Duodenal mucosa (tissue), 2 donors: ENCODE measurements around the gene WWOX.

ENCODE experiments used
- H3K27ac ChIP-seq: one replicate; pipeline ENCODE4 v1.7.0; 2013; ENCODE audit warnings: low read depth, low read length
- H3K27me3 ChIP-seq, 2 donors: one replicate each; pipeline ENCODE4 v1.7.0; 2013; ENCODE audit warnings: low read length in 2 of 2, control low read depth in 1 of 2; ENCODE audit not compliant: insufficient read depth in 2 of 2, control insufficient read depth in 1 of 2
- H3K36me3 ChIP-seq, 2 donors: one replicate each; pipeline ENCODE4 v1.7.0; 2013; ENCODE audit warnings: low read length in 2 of 2, control low read depth in 1 of 2; ENCODE audit not compliant: insufficient read depth in 2 of 2, control insufficient read depth in 1 of 2
- H3K4me1 ChIP-seq, 2 donors: one replicate each; pipeline ENCODE4 v1.7.0; 2013; ENCODE audit warnings: low read length in 2 of 2, control low read depth in 1 of 2; ENCODE audit not compliant: insufficient read depth in 2 of 2, control insufficient read depth in 1 of 2
- H3K4me3 ChIP-seq, 2 donors: one replicate each; pipeline ENCODE4 v1.7.0; 2013; ENCODE audit warnings: low read length in 2 of 2, low read depth in 1 of 2
- H3K9ac ChIP-seq, 2 donors: one replicate each; pipeline ENCODE4 v1.7.0; 2013; ENCODE audit warnings: low read length in 2 of 2, low read depth in 1 of 2
- H3K9me3 ChIP-seq, 2 donors: one replicate each; pipeline ENCODE4 v1.7.0; 2013; ENCODE audit warnings: low read length in 2 of 2, control low read depth in 1 of 2; ENCODE audit not compliant: control insufficient read depth in 1 of 2

Gene WWOX

DNA sequence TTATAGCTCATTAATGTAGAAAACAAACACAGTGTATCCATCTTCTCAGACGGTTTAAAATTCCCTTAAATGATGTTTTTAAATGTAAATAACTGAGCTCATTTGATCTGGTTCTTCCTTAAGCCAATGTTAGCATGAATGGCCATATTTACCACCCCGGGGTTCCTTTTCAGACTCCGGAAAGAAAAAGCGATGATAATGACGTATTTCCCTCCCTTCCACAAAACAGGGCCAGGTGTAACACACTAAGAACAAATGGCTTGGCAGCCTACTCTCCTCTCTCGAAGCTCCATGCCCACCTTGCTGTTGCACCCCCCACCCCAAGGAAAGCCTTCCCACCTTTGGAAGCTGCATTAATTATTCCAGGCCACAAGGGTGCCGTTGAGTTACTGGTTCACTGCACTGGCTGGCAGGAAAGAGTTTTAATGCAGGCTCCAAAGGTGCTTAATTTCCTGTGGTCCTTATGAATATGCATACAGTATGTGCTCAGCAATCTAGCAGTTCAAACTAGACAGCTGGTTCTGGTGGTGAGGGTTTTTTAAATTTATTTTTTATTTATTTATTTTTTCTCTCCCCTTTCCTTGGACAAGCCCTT is 378.9 kb downstream of the WWOX start:
- no peak overlapping the region for H3K9ac ChIP-seq
- H3K9me3 ChIP-seq, result no peaks in the 10 kb centered on the region
- no peak overlapping the region for H3K4me3 ChIP-seq
- H3K27ac ChIP-seq, result no peak overlapping the region
- no peaks in the 10 kb centered on the region for H3K27me3 ChIP-seq
- H3K36me3 ChIP-seq, result no peaks in the 10 kb centered on the region
- no peaks in the 10 kb centered on the region for H3K4me1 ChIP-seq

- Histone ChIP-seq H3K9me3 (no peaks in the 10 kb centered on the region), H3K27ac (no peak overlapping the region), H3K4me3 (no peak overlapping the region), H3K36me3 (no peaks in the 10 kb centered on the region), H3K27me3 (no peaks in the 10 kb centered on the region), H3K4me1 (peaks cover 0 to 4% of the 10 kb centered on the region in 2 donors), H3K9ac (no peak overlapping the region)
These were observed 380.3 kb downstream of the WWOX start for GRCh38 chr16:78479723-78480122.

GRCh38 chr16:78480588-78480987 is 381.1 kb downstream of the WWOX start:
- Histone ChIP-seq H3K36me3 (no peaks in the 10 kb centered on the region), H3K4me1 (peaks cover 0 to 4% of the 10 kb centered on the region in 2 donors), H3K9me3 (no peaks in the 10 kb centered on the region)

GRCh38 chr16:78483124-78483992 is 383.9 kb downstream of the WWOX start:
- no peak overlapping the region for H3K9ac ChIP-seq

More at GRCh38 chr16:78480588-78480987, 381.1 kb downstream of the WWOX start:
- no peak overlapping the region for H3K27ac ChIP-seq
- H3K9ac ChIP-seq, result no peak overlapping the region
- H3K4me3 ChIP-seq, result no peak overlapping the region
- no peaks in the 10 kb centered on the region for H3K27me3 ChIP-seq

DNA sequence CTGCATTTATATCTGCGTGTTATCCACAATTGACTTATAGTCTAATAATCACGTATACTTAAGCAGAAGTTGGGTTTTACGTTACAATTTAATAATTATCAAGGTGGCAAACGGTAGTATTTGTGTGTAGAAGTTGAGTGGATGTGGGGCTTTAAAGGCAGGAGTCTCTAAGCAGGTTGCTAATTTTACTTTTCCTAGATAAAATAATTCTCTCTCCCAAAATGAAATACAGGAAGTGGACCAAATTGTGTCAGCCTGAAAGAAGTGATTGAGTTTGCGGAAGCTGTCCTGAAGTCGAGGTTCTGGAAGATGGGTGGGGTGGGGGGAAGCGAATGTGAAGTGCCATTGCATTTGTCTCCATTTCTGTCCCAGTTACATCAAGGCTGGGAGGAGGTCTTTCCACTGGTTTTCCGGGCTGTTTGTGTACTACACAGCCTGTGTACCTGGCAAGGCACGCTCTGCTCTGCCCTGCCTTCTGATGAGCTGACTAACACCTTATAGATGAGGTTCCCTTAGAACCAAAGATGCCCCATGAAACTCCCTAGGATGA is 385.1 kb downstream of the WWOX start:
- Histone ChIP-seq H3K27me3 (no peaks in the 10 kb centered on the region), H3K4me1 (peaks cover 0 to 4% of the 10 kb centered on the region in 2 donors), H3K36me3 (no peaks in the 10 kb centered on the region), H3K9me3 (no peaks in the 10 kb centered on the region), H3K27ac (no peak overlapping the region), H3K4me3 (no peak overlapping the region), H3K9ac (no peak overlapping the region)

More at GRCh38 chr16:78483124-78483992, 383.9 kb downstream of the WWOX start:
- H3K4me3 ChIP-seq, result no peak overlapping the region
- peaks cover 0 to 4% of the 10 kb centered on the region in 2 donors for H3K4me1 ChIP-seq
- no peaks in the 10 kb centered on the region for H3K27me3 ChIP-seq
- H3K9me3 ChIP-seq, result no peaks in the 10 kb centered on the region
- no peaks in the 10 kb centered on the region for H3K36me3 ChIP-seq
- no peak overlapping the region for H3K27ac ChIP-seq

DNA sequence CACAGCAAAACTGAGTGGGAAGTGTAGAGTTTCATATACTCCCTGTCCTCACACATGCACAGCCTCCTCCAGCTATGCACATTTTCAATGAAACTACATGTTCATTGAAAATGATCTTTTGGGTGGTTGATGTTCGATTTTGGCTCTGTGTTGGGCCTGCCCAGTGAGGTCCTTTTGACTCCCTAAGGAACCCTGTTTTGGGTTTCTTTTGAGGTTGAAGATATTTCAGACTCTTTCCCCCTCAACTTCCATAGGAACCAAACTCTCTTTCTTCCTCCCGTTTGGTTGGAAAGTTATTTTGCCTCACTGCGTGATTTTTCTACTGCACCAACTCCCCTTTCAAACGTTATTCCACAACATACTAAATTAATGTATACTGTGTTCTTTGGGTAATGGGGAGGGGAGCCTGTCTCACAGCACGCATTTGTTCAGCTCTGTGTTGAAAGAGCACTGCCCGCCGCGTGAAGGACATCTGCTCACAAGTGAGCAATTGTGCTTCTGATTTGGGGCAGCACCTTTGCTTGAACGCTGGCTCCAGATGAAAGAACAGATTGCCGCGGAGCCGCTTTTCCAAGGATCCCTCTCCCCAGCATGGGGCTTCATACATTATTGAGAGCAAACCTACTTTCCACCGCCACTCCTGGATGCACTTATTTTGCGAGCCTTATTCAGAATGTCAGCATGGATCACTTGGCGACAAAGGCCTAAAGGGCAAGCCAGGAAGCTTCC is 385.9 kb downstream of the WWOX start:
- Histone ChIP-seq H3K4me1 (peaks cover 0 to 4% of the 10 kb centered on the region in 2 donors), H3K9me3 (no peaks in the 10 kb centered on the region), H3K36me3 (no peaks in the 10 kb centered on the region), H3K27me3 (no peaks in the 10 kb centered on the region), H3K4me3 (no peak overlapping the region), H3K27ac (no peak overlapping the region), H3K9ac (no peak overlapping the region)

DNA sequence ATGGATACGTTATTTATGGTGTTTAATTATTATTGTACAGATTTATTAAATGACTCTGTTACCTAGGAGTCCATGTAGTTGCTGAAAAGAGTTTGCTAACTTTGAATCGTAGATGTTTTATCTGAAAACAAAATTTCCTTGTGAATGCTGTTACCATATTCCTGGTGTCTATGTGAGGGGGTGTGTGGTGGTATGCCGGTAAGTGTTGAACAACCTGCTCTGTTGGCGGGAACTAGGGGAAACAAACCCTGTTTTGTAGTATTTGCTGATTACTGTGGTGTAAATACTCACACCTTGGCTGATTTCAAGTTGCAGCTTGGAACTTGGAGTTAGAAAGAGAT is 386.4 kb downstream of the WWOX start:
- H3K27me3 ChIP-seq, result no peaks in the 10 kb centered on the region
- H3K27ac ChIP-seq, result no peak overlapping the region
- H3K36me3 ChIP-seq, result no peaks in the 10 kb centered on the region
- H3K4me1 ChIP-seq, result peaks cover 0 to 4% of the 10 kb centered on the region in 2 donors
- no peaks in the 10 kb centered on the region for H3K9me3 ChIP-seq
- H3K4me3 ChIP-seq, result no peak overlapping the region
- H3K9ac ChIP-seq, result no peak overlapping the region

- H3K27ac ChIP-seq, result no peak overlapping the region
- H3K27me3 ChIP-seq, result no peaks in the 10 kb centered on the region
- no peak overlapping the region for H3K4me3 ChIP-seq
- H3K9ac ChIP-seq, result no peak overlapping the region
- no peaks in the 10 kb centered on the region for H3K9me3 ChIP-seq
- H3K36me3 ChIP-seq, result no peaks in the 10 kb centered on the region
- peaks cover 0 to 4% of the 10 kb centered on the region in 2 donors for H3K4me1 ChIP-seq
These were observed 388.0 kb downstream of the WWOX start for GRCh38 chr16:78487471-78487870.

- no peaks in the 10 kb centered on the region for H3K36me3 ChIP-seq
- H3K4me1 ChIP-seq, result no peaks in the 10 kb centered on the region
- H3K27ac ChIP-seq, result no peak overlapping the region
- no peaks in the 10 kb centered on the region for H3K27me3 ChIP-seq
- H3K9me3 ChIP-seq, result no peaks in the 10 kb centered on the region
- no peak overlapping the region for H3K9ac ChIP-seq
- H3K4me3 ChIP-seq, result no peak overlapping the region
These were observed 389.6 kb downstream of the WWOX start for GRCh38 chr16:78489072-78489471.

DNA sequence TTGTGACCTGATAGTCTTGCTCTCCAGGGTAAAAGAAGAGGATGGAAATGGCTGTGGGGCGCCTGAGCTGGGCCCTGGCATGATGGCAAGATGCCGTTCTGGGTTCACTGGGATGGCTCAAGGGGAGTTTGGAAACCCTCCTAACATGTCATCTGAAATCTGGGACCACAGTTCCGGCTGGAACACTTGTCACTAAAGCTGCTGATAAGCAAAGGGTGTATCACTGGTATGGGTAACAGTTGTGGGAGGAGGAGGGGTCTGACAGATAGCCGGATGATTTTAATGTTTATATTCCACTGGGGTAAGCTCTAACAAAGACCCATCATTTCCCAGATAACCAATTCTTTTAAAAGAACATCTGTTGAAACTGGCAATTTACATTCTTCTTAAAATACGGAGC is 390.2 kb downstream of the WWOX start:
- Histone ChIP-seq H3K9me3 (no peaks in the 10 kb centered on the region), H3K9ac (no peak overlapping the region), H3K36me3 (no peaks in the 10 kb centered on the region), H3K4me3 (no peak overlapping the region), H3K27me3 (no peaks in the 10 kb centered on the region), H3K4me1 (no peaks in the 10 kb centered on the region), H3K27ac (no peak overlapping the region)
